AG09319 (cell line): ENCODE results near the gene BBS2.
"Not testable (repeated sequence)": the region's sequence is repeated elsewhere in the genome, so short reads cannot be mapped to it uniquely, and the experiment has no call there.

Source experiments
- DNase-seq: peaks from one replicate; pipeline ENCODE4 v3.0.0-alpha.2; 2010; ENCODE audit warnings: low read depth; ENCODE audit errors: extremely low read depth
- CTCF ChIP-seq: IDR thresholded peaks from 2 replicates; pipeline ENCODE4 v1.5.1; 2011; ENCODE audit warnings: low read depth, mild to moderate bottlenecking, inconsistent platforms, low read length, moderate library complexity

The BBS2 gene

GRCh38 chr16:56510544-56510943 is 9.3 kb downstream of the BBS2 start:
- no peak for TF ChIP-seq CTCF
- no peak for DNase-seq

GRCh38 chr16:56506941-56507340 is 12.9 kb downstream of the BBS2 start:
- peak; percentile 24 for DNase-seq
- no peak for TF ChIP-seq CTCF

GRCh38 chr16:56505181-56505580 is 14.6 kb downstream of the BBS2 start:
- TF ChIP-seq CTCF: no peak
- DNase-seq: no peak

- no peak for DNase-seq
- no peak for TF ChIP-seq CTCF
These were observed 26.0 kb downstream of the BBS2 start for GRCh38 chr16:56493815-56494214.

GRCh38 chr16:56493126-56493525 is 26.7 kb downstream of the BBS2 start:
- no peak for TF ChIP-seq CTCF
- DNase-seq: no peak

- DNase-seq: no peak
- TF ChIP-seq CTCF: no peak
These were observed 28.1 kb downstream of the BBS2 start for GRCh38 chr16:56491657-56492261.

- not testable (repeated sequence) for DNase-seq
These were observed 31.0 kb downstream of the BBS2 start for GRCh38 chr16:56488868-56489267.

- TF ChIP-seq CTCF: no peak
- no peak for DNase-seq
These were observed 31.8 kb downstream of the BBS2 start for GRCh38 chr16:56488035-56488434.
